ENCODE results near the gene CD200R1L.

Gene CD200R1L

DNA sequence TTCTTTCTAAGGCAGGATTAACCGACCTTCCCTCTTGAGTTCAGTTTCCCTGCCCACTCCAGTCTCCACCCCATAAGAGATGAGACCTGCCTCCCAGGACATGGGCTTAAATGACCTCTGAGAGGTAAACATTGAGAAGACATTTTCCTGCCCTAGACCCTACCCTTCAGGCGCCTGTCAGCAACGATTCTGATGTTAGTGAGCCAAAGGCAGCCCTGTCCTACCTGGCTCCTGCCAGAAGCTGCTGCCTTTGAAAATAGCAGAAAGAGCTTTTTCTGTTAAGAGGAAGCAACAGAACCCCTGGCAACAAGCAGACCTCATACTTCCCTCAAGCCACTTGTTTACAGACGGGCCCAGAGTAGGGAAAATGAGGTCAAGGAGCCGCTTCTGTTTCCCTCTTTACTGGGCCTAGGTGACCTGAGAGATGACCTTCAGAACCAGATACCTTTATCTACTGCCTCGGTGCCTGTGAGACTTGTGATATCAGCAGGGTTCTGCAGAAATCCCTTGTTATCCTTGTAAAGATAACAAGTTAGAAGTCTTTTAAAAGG is 52.0 kb downstream of the CD200R1L start:
- H3K4me2 ChIP-seq (ENCODE audit: low read depth, low read length, poor library complexity, severe bottlenecking): no peak overlapping the region
- H3K9me2 ChIP-seq (replicated peaks; ENCODE audit: low read depth, low read length): no peaks in the 10 kb centered on the region
- H3K4me3 ChIP-seq (ENCODE audit: low read length, poor library complexity, severe bottlenecking): no peak overlapping the region
- H3K36me3 ChIP-seq (ENCODE audit: insufficient read depth, low read length): no peaks in the 10 kb centered on the region
- no peaks in the 10 kb centered on the region for H3F3A ChIP-seq (ENCODE audit: low read depth)
- H3K4me1 ChIP-seq (ENCODE audit: insufficient read depth, low read length, poor library complexity, severe bottlenecking): peaks cover 14% of the 10 kb centered on the region
- TF ChIP-seq EZH2phosphoT487 (IDR thresholded peaks at IDR 0.05; ENCODE audit: borderline replicate concordance) (no peak), CTCF (conservative IDR thresholded peaks at IDR 0.05; ENCODE audit: low read length) (no peak)
- no peaks in the 10 kb centered on the region for H3K79me2 ChIP-seq (ENCODE audit: insufficient read depth, low read length)
- no peaks in the 10 kb centered on the region for H4K20me1 ChIP-seq (ENCODE audit: insufficient read depth, low read length, poor library complexity, severe bottlenecking)
- H3K9ac ChIP-seq (ENCODE audit: low read depth, low read length, poor library complexity, severe bottlenecking): no peak overlapping the region
- H3K27me3 ChIP-seq (ENCODE audit: insufficient read depth, low read length, poor library complexity, severe bottlenecking): no peaks in the 10 kb centered on the region
- H3K9me3 ChIP-seq (ENCODE audit: insufficient read depth, low read depth, low read length): no peaks in the 10 kb centered on the region
- no peak overlapping the region for H2AFZ ChIP-seq (ENCODE audit: low read length)

DNA sequence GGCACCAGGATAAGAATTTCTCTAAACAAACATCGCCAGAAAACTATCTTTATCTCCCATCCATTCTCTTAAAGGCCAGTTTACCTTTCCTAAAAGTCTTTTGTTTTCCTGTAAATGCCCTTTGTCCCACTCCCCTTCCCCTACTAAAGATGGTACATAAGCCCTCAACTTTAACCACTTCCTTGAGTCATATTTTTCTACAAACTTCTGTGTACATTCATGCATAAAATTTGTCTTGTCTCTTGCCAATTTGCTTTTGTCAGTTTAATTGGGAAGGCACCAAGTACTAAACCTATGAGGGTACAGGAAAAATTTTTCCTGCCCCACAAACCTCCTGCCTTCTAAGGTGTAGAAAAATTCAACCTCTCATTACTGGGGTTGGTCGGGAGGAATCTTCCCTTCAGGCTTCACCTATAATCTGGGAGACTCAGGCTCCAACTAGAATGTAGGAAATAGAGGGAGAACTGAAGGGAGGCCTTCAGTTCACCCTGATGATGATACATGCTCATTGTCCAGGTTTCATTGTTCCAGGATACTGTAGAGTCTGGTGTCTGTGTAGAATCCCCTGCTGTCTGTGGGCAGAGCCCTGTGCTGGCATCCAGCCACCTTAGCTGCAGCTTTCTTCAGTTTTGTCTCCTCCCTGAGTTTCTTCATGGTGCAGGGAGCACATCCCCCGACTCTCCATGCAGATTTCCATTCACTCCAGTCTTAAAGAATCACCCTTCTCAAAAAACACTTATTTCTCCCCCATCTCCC is 53.2 kb downstream of the CD200R1L start:
- Histone ChIP-seq H2AFZ (ENCODE audit: low read length) (no peak overlapping the region), H3K36me3 (ENCODE audit: insufficient read depth, low read length) (no peaks in the 10 kb centered on the region), H3K27me3 (ENCODE audit: insufficient read depth, low read length, poor library complexity, severe bottlenecking) (no peaks in the 10 kb centered on the region), H3K79me2 (ENCODE audit: insufficient read depth, low read length) (no peaks in the 10 kb centered on the region), H3K4me1 (ENCODE audit: insufficient read depth, low read length, poor library complexity, severe bottlenecking) (peaks cover 14% of the 10 kb centered on the region), H3K4me3 (ENCODE audit: low read length, poor library complexity, severe bottlenecking) (no peak overlapping the region), H3K9me3 (ENCODE audit: insufficient read depth, low read depth, low read length) (no peaks in the 10 kb centered on the region), H3K4me2 (ENCODE audit: low read depth, low read length, poor library complexity, severe bottlenecking) (peak overlapping the region; percentile 28), H3K9ac (ENCODE audit: low read depth, low read length, poor library complexity, severe bottlenecking) (no peak overlapping the region), H3K9me2 (replicated peaks; ENCODE audit: low read depth, low read length) (no peaks in the 10 kb centered on the region), H4K20me1 (ENCODE audit: insufficient read depth, low read length, poor library complexity, severe bottlenecking) (no peaks in the 10 kb centered on the region), H3F3A (ENCODE audit: low read depth) (no peaks in the 10 kb centered on the region)
- TF ChIP-seq EZH2phosphoT487 (IDR thresholded peaks at IDR 0.05; ENCODE audit: borderline replicate concordance) (no peak), CTCF (conservative IDR thresholded peaks at IDR 0.05; ENCODE audit: low read length) (no peak)

- Histone ChIP-seq H4K20me1 (ENCODE audit: insufficient read depth, low read length, poor library complexity, severe bottlenecking) (no peaks in the 10 kb centered on the region), H3K9me2 (replicated peaks; ENCODE audit: low read depth, low read length) (no peaks in the 10 kb centered on the region), H3K4me3 (ENCODE audit: low read length, poor library complexity, severe bottlenecking) (no peak overlapping the region), H3K79me2 (ENCODE audit: insufficient read depth, low read length) (no peaks in the 10 kb centered on the region), H2AFZ (ENCODE audit: low read length) (no peak overlapping the region), H3K27me3 (ENCODE audit: insufficient read depth, low read length, poor library complexity, severe bottlenecking) (no peaks in the 10 kb centered on the region), H3K9me3 (ENCODE audit: insufficient read depth, low read depth, low read length) (no peaks in the 10 kb centered on the region; the same call in 1 of the 2 replicates), H3F3A (ENCODE audit: low read depth) (no peaks in the 10 kb centered on the region), H3K9ac (ENCODE audit: low read depth, low read length, poor library complexity, severe bottlenecking) (no peak overlapping the region), H3K36me3 (ENCODE audit: insufficient read depth, low read length) (no peaks in the 10 kb centered on the region), H3K4me2 (ENCODE audit: low read depth, low read length, poor library complexity, severe bottlenecking) (no peak overlapping the region), H3K4me1 (ENCODE audit: insufficient read depth, low read length, poor library complexity, severe bottlenecking) (peaks cover 14% of the 10 kb centered on the region)
- TF ChIP-seq EZH2phosphoT487 (IDR thresholded peaks at IDR 0.05; ENCODE audit: borderline replicate concordance) (no peak), CTCF (conservative IDR thresholded peaks at IDR 0.05; ENCODE audit: low read length) (no peak)
Measured at GRCh38 chr3:112791736-112792135, 54.9 kb downstream of the CD200R1L start.

Measured in Loucy (cell line).